Loucy (cell line): ENCODE results near the gene PSMB2.

Experiments used
- H2AFZ ChIP-seq: fragments of 200-600 bp; sonication (generic); 2 replicates; pipeline ENCODE4 v1.6.0; 2016; ENCODE audit warnings: antibody characterized with exemption, mild to moderate bottlenecking, low read length, moderate library complexity
- H3F3A ChIP-seq: fragments of 200-600 bp; 2 replicates; pipeline ENCODE4 v1.6.0; 2016; ENCODE audit warnings: antibody characterized with exemption, low read depth, mild to moderate bottlenecking
- H3K27me3 ChIP-seq: fragments of 200-600 bp; sonication (generic); 2 replicates; pipeline ENCODE4 v1.6.1; 2014; ENCODE audit warnings: low read length, mild to moderate bottlenecking; ENCODE audit not compliant: insufficient read depth, poor library complexity, severe bottlenecking
- H3K36me3 ChIP-seq: fragments of 200-600 bp; sonication (generic); 2 replicates; pipeline ENCODE4 v1.6.1; 2016; ENCODE audit warnings: low read length; ENCODE audit not compliant: insufficient read depth
- H3K4me1 ChIP-seq: fragments of 200-600 bp; sonication (generic); 2 replicates; pipeline ENCODE4 v1.5.1; 2014; ENCODE audit warnings: low read length, mild to moderate bottlenecking; ENCODE audit not compliant: insufficient read depth, poor library complexity, severe bottlenecking
- H3K4me2 ChIP-seq: fragments of 200-600 bp; sonication (generic); 2 replicates; pipeline ENCODE4 v1.6.0; 2014; ENCODE audit warnings: antibody characterized with exemption, low read length, low read depth, mild to moderate bottlenecking; ENCODE audit not compliant: poor library complexity, severe bottlenecking
- H3K4me3 ChIP-seq: fragments of 200-600 bp; sonication (generic); 2 replicates; pipeline ENCODE4 v1.5.1; 2014; ENCODE audit warnings: low read length, mild to moderate bottlenecking, mixed read lengths; ENCODE audit not compliant: poor library complexity, severe bottlenecking
- H3K79me2 ChIP-seq: fragments of 200-600 bp; sonication (generic); 2 replicates; pipeline ENCODE4 v1.6.1; 2014; ENCODE audit warnings: low read length; ENCODE audit not compliant: insufficient read depth
- H3K9ac ChIP-seq: fragments of 200-600 bp; sonication (generic); 2 replicates; pipeline ENCODE4 v1.6.0; 2014; ENCODE audit warnings: mild to moderate bottlenecking, low read depth, low read length, moderate library complexity; ENCODE audit not compliant: poor library complexity, severe bottlenecking
- H3K9me2 ChIP-seq: fragments of 200-600 bp; sonication (generic); replicated peaks from 2 replicates; pipeline ENCODE4 v1.6.1; 2016; ENCODE audit warnings: low read depth, low read length, mixed read lengths
- H3K9me3 ChIP-seq: fragments of 200-600 bp; sonication (generic); 2 replicates; pipeline ENCODE4 v1.6.1; 2014; ENCODE audit warnings: mild to moderate bottlenecking, antibody characterized with exemption, low read length, low read depth; ENCODE audit not compliant: insufficient read depth
- H4K20me1 ChIP-seq: fragments of 200-600 bp; sonication (generic); 2 replicates; pipeline ENCODE4 v1.6.0; 2014; ENCODE audit warnings: antibody characterized with exemption, low read length, mild to moderate bottlenecking; ENCODE audit not compliant: insufficient read depth, poor library complexity, severe bottlenecking
- CTCF ChIP-seq: fragments of 200-600 bp; sonication (generic); conservative IDR thresholded peaks from 2 replicates; pipeline ENCODE4 v1.5.1; 2014; ENCODE audit warnings: mild to moderate bottlenecking, antibody characterized with exemption, low read length
- EZH2phosphoT487 ChIP-seq: fragments of 200-600 bp; IDR thresholded peaks from 2 replicates; pipeline ENCODE4 v1.6.1; 2018; ENCODE audit warnings: antibody characterized with exemption, mild to moderate bottlenecking, moderate library complexity, borderline replicate concordance

Gene PSMB2

GRCh38 chr1:35605071-35605866, 36.1 kb downstream of the PSMB2 start:
- Histone ChIP-seq H4K20me1 (no peaks in the 10 kb centered on the region), H3K9ac (no peak overlapping the region), H3K36me3 (peaks cover 95% of the 10 kb centered on the region), H3F3A (no peaks in the 10 kb centered on the region), H3K4me1 (no peaks in the 10 kb centered on the region), H3K4me3 (no peak overlapping the region), H3K9me2 (no peaks in the 10 kb centered on the region), H3K9me3 (no peaks in the 10 kb centered on the region), H2AFZ (no peak overlapping the region), H3K79me2 (peaks cover 13% of the 10 kb centered on the region), H3K4me2 (no peak overlapping the region), H3K27me3 (no peaks in the 10 kb centered on the region)
- TF ChIP-seq CTCF (no peak), EZH2phosphoT487 (no peak)

DNA sequence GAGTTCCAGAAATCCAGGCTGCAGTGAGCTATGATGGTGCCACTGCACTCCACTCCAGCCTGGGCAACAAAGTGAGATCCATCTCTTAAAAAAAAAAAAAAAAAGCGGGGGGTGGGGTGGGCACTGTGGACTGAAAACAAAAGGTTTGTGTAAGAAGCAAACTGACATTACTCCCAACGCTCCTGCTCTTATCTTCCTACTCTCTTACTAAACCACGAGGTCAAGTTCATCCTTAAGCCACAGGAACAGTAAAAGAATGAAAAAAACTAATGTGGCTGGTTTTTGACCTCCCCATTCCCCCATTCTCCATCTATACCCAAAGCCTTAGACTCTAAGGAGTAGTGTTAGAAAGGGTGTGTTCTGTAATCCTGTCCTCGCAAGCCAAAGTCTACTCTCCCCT, 37.4 kb downstream of the PSMB2 start:
- peaks cover 88% of the 10 kb centered on the region for H3K36me3 ChIP-seq
- no peaks in the 10 kb centered on the region for H3K9me2 ChIP-seq
- H2AFZ ChIP-seq = no peak overlapping the region

DNA sequence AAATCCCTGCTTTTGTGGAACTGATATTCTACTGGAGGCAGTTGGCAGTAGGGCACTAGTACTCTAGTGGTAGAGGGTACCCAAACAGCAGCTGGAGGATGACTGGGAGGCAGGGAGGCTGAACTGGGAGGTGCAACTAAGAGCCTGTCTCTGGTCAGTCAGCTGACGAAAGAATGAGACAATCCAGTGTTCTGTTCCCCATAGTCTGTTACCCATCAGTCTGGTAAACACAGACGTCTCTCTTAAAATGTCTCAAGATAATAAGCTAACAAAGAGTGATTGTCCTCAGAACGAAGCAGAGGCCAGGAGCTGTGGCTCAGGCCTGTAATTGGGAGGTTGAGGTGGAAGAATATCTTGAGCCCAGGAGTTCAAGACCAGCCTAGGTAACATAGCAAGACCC, 37.9 kb downstream of the PSMB2 start:
- Histone ChIP-seq H4K20me1 (no peaks in the 10 kb centered on the region), H3K4me1 (no peaks in the 10 kb centered on the region), H3K9ac (no peak overlapping the region), H2AFZ (no peak overlapping the region), H3K36me3 (peaks cover 86% of the 10 kb centered on the region), H3F3A (no peaks in the 10 kb centered on the region), H3K4me3 (no peak overlapping the region), H3K9me3 (no peaks in the 10 kb centered on the region), H3K27me3 (no peaks in the 10 kb centered on the region), H3K4me2 (no peak overlapping the region), H3K79me2 (peaks cover 13% of the 10 kb centered on the region), H3K9me2 (no peaks in the 10 kb centered on the region)
- TF ChIP-seq CTCF = no peak
- no peak for TF ChIP-seq EZH2phosphoT487

More for the DNA sequence above, 37.4 kb downstream of the PSMB2 start:
- Histone ChIP-seq H3K9ac (no peak overlapping the region), H3K9me3 (no peaks in the 10 kb centered on the region), H3K4me3 (no peak overlapping the region), H4K20me1 (no peaks in the 10 kb centered on the region), H3K79me2 (peaks cover 13% of the 10 kb centered on the region), H3K27me3 (no peaks in the 10 kb centered on the region), H3K4me2 (no peak overlapping the region), H3K4me1 (no peaks in the 10 kb centered on the region), H3F3A (no peaks in the 10 kb centered on the region)
- TF ChIP-seq CTCF (no peak), EZH2phosphoT487 (no peak)
